ENCODE measurements around the gene FCRL5.

The FCRL5 gene

DNA sequence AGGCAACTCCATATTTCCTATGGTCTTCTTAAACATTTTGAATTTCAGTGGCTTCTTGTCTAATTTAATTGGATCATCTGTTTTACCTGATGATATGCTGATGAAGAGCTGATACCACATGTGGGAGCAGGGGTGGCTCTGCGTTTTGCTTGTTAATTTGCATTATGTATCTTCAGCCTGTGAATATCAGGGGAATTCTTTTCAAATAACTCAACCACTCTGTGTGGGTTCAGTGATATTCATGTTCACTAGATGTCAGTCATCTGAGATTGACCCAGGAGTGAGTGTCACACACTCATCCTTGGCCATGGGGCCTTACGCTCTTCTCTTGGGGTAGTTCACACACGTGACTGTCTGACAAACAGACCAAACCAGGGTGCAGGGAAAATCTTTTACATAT lies 83.0 kb downstream of the FCRL5 start:
- no peak for TF ChIP-seq REST (tag by site-specific recombination; IDR thresholded peaks at IDR 0.05)
- no peak for TF ChIP-seq ZXDB (tag by site-specific recombination; IDR thresholded peaks at IDR 0.05)
- Histone ChIP-seq H3K9me3 (ENCODE audit: control insufficient read depth, insufficient read depth, low read depth, low read length) (no peaks in the 10 kb centered on the region), H3K36me3 (ENCODE audit: control insufficient read depth in 2 of 2, insufficient read depth in 1 of 2, low read length in 2 of 2) (no peaks in the 10 kb centered on the region), H3K4me3 (ENCODE audit: low read depth, low read length) (no peak overlapping the region), H3K4me1 (ENCODE audit: control insufficient read depth, insufficient read depth, low read length) (no peaks in the 10 kb centered on the region), H3K27ac (ENCODE audit: extremely low read depth, low read depth, low read length) (no peak overlapping the region)
- ChIA-PET POLR2A (no interaction called here), CTCF (no interaction called here)

DNA sequence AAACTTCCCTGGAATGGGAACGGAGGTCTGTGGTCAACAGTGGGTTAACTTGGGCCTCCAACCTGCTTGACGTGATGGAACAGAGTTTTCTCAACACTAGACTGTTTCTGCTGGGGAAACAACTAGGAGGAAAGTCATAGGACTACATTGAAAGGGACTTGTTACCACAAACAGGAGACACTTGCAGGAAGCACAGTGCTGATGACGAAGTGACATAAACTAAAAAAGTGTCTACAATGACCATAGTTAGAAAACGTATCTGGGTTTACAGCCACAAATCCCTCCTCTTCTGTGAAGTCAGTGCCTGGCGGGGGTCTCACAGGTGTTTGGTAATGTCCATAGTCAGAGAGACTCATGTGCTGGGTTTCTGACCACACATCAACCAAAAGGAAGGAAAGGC lies 86.3 kb downstream of the FCRL5 start:
- no peak overlapping the region for H3K27ac ChIP-seq (ENCODE audit: extremely low read depth, low read depth, low read length)
- H3K4me1 ChIP-seq (ENCODE audit: control insufficient read depth, insufficient read depth, low read length): no peaks in the 10 kb centered on the region
- H3K4me3 ChIP-seq (ENCODE audit: low read depth, low read length): no peak overlapping the region
- no peaks in the 10 kb centered on the region for H3K36me3 ChIP-seq (ENCODE audit: control insufficient read depth in 2 of 2, insufficient read depth in 1 of 2, low read length in 2 of 2)
- no peaks in the 10 kb centered on the region for H3K9me3 ChIP-seq (ENCODE audit: control insufficient read depth, insufficient read depth, low read depth, low read length)
- CTCF ChIA-PET: no interaction called here
- POLR2A ChIA-PET: no interaction called here
- TF ChIP-seq ZNF350 (tag by site-specific recombination; IDR thresholded peaks at IDR 0.05) (no peak), ZNF514 (tag by site-specific recombination; IDR thresholded peaks at IDR 0.05) (no peak), ZNF394 (tag by site-specific recombination; IDR thresholded peaks at IDR 0.05; ENCODE audit: borderline replicate concordance) (no peak), SETDB1 (IDR thresholded peaks at IDR 0.05; ENCODE audit: insufficient read length, low read length) (no peak), ZNF600 (tag by site-specific recombination; IDR thresholded peaks at IDR 0.05) (no peak), PRDM10 (tag by site-specific recombination; IDR thresholded peaks at IDR 0.05) (no peak), ZNF645 (tag by site-specific recombination; IDR thresholded peaks at IDR 0.05) (no peak), ZBTB48 (tag by site-specific recombination; IDR thresholded peaks at IDR 0.05) (no peak), ZNF473 (tag by site-specific recombination; IDR thresholded peaks at IDR 0.05) (no peak), ZNF664 (tag by site-specific recombination; IDR thresholded peaks at IDR 0.05) (no peak), ZNF239 (tag by site-specific recombination; IDR thresholded peaks at IDR 0.05) (no peak), ZNF324 (tag by site-specific recombination; IDR thresholded peaks at IDR 0.05) (no peak)
- TF ChIP-seq, protein P1, sequence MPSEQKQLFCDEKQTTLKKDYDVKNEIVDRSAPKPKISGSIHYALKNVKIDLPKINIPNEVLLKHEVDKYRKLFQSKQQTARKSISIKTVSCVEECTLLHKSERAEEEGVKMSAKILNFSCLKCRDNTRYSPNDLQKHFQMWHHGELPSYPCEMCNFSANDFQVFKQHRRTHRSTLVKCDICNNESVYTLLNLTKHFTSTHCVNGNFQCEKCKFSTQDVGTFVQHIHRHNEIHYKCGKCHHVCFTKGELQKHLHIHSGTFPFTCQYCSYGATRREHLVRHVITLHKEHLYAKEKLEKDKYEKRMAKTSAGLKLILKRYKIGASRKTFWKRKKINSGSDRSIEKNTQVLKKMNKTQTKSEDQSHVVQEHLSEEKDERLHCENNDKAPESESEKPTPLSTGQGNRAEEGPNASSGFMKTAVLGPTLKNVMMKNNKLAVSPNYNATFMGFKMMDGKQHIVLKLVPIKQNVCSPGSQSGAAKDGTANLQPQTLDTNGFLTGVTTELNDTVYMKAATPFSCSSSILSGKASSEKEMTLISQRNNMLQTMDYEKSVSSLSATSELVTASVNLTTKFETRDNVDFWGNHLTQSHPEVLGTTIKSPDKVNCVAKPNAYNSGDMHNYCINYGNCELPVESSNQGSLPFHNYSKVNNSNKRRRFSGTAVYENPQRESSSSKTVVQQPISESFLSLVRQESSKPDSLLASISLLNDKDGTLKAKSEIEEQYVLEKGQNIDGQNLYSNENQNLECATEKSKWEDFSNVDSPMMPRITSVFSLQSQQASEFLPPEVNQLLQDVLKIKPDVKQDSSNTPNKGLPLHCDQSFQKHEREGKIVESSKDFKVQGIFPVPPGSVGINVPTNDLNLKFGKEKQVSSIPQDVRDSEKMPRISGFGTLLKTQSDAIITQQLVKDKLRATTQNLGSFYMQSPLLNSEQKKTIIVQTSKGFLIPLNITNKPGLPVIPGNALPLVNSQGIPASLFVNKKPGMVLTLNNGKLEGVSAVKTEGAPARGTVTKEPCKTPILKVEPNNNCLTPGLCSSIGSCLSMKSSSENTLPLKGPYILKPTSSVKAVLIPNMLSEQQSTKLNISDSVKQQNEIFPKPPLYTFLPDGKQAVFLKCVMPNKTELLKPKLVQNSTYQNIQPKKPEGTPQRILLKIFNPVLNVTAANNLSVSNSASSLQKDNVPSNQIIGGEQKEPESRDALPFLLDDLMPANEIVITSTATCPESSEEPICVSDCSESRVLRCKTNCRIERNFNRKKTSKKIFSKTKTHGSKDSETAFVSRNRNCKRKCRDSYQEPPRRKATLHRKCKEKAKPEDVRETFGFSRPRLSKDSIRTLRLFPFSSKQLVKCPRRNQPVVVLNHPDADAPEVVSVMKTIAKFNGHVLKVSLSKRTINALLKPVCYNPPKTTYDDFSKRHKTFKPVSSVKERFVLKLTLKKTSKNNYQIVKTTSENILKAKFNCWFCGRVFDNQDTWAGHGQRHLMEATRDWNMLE (tag by site-specific recombination; conservative IDR thresholded peaks at IDR 0.05; ENCODE audit: low read depth): no peak
- TF ChIP-seq, protein P2, sequence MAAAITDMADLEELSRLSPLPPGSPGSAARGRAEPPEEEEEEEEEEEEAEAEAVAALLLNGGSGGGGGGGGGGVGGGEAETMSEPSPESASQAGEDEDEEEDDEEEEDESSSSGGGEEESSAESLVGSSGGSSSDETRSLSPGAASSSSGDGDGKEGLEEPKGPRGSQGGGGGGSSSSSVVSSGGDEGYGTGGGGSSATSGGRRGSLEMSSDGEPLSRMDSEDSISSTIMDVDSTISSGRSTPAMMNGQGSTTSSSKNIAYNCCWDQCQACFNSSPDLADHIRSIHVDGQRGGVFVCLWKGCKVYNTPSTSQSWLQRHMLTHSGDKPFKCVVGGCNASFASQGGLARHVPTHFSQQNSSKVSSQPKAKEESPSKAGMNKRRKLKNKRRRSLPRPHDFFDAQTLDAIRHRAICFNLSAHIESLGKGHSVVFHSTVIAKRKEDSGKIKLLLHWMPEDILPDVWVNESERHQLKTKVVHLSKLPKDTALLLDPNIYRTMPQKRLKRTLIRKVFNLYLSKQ (tag by site-specific recombination; IDR thresholded peaks at IDR 0.05; ENCODE audit: borderline replicate concordance): no peak
- TF ChIP-seq, protein P3, sequence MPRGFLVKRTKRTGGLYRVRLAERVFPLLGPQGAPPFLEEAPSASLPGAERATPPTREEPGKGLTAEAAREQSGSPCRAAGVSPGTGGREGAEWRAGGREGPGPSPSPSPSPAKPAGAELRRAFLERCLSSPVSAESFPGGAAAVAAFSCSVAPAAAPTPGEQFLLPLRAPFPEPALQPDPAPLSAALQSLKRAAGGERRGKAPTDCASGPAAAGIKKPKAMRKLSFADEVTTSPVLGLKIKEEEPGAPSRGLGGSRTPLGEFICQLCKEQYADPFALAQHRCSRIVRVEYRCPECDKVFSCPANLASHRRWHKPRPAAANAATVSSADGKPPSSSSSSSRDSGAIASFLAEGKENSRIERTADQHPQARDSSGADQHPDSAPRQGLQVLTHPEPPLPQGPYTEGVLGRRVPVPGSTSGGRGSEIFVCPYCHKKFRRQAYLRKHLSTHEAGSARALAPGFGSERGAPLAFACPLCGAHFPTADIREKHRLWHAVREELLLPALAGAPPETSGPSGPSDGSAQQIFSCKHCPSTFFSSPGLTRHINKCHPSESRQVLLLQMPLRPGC (tag by site-specific recombination; IDR thresholded peaks at IDR 0.05): no peak
